ENCODE results near the gene PPP3R1.

Gene PPP3R1, protein sequence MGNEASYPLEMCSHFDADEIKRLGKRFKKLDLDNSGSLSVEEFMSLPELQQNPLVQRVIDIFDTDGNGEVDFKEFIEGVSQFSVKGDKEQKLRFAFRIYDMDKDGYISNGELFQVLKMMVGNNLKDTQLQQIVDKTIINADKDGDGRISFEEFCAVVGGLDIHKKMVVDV

DNA sequence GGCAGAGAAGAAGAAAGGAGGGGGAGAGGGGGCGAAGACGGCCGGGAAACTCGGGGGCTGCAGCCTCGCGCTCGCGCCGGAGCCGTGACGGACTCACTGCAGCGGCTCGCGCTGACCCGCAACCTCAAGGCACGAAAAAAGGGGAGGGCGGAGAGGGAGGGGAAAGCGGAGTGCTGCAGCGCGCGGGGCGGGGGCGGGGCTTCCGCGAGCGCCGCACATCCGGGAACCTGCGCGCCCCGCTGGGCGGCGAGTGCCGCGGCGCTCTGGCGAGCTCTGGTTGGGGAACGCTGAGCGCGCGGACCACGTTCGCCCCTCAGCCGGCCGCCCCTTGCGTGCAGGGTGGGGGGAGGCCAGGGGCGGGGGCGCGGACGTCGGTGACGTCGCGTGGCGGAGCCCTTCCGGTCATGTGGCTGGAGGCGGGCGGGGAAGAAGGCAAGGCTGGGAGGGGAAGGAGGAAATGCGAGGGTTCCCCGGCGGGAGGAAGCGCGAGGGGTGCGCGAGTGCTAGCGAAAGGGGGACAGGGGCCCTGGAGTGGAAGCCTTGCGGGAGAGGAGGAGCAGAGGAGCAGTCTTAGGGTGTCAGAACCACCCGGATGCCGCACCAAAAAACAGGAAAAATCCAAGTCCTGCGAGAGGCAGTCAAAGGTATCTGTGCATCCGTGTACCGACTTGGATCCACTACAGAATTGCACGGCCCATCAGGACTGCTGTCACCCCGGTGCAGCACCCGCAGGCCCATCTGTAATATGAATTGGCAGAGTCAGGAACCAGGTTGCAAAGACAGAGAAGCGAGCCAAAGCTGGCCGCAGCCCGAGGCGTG, at the start of gene PPP3R1:
Gene PPP3R1 (minus strand): TSS at position 133 of the 819 bp plus-strand sequence. CDS start 405 bp downstream, outside the sequence.
- Histone ChIP-seq H3K27me3 (ENCODE audit: insufficient read depth, low read depth) (no peaks in the 10 kb centered on the region), H3K79me2 (ENCODE audit: insufficient read depth, low read depth) (peaks cover 50% of the 10 kb centered on the region), H3K4me1 (ENCODE audit: low read depth, poor library complexity, severe bottlenecking) (peaks cover 55% of the 10 kb centered on the region), H3K27ac (peak within 1 kb of the TSS; percentile 91), H3K4me3 (IDR thresholded peaks at IDR 0.05; ENCODE audit: insufficient read depth, low read depth, low read length) (peak within 1 kb of the TSS; percentile 90), H2AFZ (ENCODE audit: low read depth) (peak within 1 kb of the TSS; percentile 73), H3K36me3 (ENCODE audit: insufficient read depth) (no peaks in the 10 kb centered on the region), H3K4me2 (peak within 1 kb of the TSS; percentile 86), H4K20me1 (ENCODE audit: insufficient read depth) (peaks cover 33% of the 10 kb centered on the region), H3K9ac (peak within 1 kb of the TSS; percentile 86)
- TF ChIP-seq, protein P1, sequence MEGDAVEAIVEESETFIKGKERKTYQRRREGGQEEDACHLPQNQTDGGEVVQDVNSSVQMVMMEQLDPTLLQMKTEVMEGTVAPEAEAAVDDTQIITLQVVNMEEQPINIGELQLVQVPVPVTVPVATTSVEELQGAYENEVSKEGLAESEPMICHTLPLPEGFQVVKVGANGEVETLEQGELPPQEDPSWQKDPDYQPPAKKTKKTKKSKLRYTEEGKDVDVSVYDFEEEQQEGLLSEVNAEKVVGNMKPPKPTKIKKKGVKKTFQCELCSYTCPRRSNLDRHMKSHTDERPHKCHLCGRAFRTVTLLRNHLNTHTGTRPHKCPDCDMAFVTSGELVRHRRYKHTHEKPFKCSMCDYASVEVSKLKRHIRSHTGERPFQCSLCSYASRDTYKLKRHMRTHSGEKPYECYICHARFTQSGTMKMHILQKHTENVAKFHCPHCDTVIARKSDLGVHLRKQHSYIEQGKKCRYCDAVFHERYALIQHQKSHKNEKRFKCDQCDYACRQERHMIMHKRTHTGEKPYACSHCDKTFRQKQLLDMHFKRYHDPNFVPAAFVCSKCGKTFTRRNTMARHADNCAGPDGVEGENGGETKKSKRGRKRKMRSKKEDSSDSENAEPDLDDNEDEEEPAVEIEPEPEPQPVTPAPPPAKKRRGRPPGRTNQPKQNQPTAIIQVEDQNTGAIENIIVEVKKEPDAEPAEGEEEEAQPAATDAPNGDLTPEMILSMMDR (conservative IDR thresholded peaks at IDR 0.05; ENCODE audit: low read depth, low read length): no peak

DNA sequence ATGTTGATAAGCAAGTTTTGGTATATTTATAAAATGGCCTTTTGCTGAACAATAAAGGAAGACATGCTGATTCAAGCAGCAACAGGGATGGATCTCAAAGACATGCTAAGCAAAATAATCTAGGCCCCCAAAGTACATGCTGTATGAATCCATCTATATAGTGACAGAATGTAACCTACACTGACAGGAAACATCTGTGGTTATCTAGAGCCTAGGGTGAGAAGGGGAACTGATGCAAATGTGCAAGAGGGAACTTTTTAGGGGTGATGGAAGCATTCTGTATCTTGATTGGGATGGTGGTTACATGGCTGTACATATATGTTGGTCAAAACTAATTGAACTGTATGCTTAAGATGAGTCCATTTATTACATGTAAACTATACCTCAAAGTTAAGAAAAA, 43.2 kb upstream of the PPP3R1 start:
- Histone ChIP-seq H3K4me2 (no peak overlapping the region), H3K27ac (no peak overlapping the region), H3K4me1 (ENCODE audit: low read depth, poor library complexity, severe bottlenecking) (peaks cover 28% of the 10 kb centered on the region), H3K36me3 (ENCODE audit: insufficient read depth) (no peaks in the 10 kb centered on the region), H3K27me3 (ENCODE audit: insufficient read depth, low read depth) (no peaks in the 10 kb centered on the region), H3K9ac (no peak overlapping the region), H2AFZ (ENCODE audit: low read depth) (no peak overlapping the region), H4K20me1 (ENCODE audit: insufficient read depth) (no peaks in the 10 kb centered on the region), H3K79me2 (ENCODE audit: insufficient read depth, low read depth) (no peaks in the 10 kb centered on the region), H3K4me3 (IDR thresholded peaks at IDR 0.05; ENCODE audit: insufficient read depth, low read depth, low read length) (no peak overlapping the region)
- TF ChIP-seq, protein P1 (conservative IDR thresholded peaks at IDR 0.05; ENCODE audit: low read depth, low read length): no peak

DNA sequence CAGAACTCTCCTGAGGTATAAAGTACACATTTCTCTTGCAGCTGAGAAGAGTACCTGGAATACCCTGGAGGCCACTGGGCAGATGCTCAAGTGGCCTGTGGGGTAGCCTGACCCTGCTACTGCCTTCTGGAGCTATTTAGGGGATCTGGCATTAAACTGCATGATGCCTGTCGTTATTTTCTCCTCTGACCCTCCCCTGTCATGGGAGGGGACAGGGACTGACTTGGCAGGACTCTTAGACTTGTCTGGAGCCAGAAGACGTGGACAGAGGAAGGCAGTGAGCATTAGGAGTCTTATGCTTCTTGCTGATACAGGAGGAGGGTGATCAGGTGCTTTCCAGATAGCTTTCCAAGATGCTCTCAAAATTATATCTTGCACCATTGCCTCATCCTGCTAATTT, 42.6 kb upstream of the PPP3R1 start:
- Histone ChIP-seq H3K4me2 (no peak overlapping the region), H3K27me3 (ENCODE audit: insufficient read depth, low read depth) (no peaks in the 10 kb centered on the region), H2AFZ (ENCODE audit: low read depth) (no peak overlapping the region), H3K79me2 (ENCODE audit: insufficient read depth, low read depth) (no peaks in the 10 kb centered on the region), H4K20me1 (ENCODE audit: insufficient read depth) (no peaks in the 10 kb centered on the region), H3K27ac (no peak overlapping the region), H3K4me3 (IDR thresholded peaks at IDR 0.05; ENCODE audit: insufficient read depth, low read depth, low read length) (no peak overlapping the region), H3K9ac (no peak overlapping the region), H3K4me1 (ENCODE audit: low read depth, poor library complexity, severe bottlenecking) (peaks cover 34% of the 10 kb centered on the region), H3K36me3 (ENCODE audit: insufficient read depth) (no peaks in the 10 kb centered on the region)
- TF ChIP-seq, protein P1 (conservative IDR thresholded peaks at IDR 0.05; ENCODE audit: low read depth, low read length): no peak

DNA sequence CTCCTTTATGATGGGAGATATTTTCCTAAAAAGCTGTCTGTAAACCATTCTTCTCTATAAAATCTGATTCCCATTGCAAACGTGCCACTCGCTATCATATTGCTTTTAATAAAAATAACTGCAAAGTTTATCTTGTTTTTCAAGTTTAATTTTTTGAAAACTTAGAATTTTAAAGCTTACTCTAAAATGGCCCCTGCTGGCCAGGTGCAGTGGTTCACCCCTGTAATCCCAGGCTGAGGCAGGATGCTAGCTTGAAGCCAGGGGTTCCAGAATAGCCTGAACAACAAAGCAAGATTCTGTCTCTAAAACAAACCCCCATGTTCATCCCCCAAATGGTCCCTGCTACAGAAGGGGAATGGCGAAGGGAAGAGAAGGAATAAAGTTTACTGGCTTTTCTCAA, 41.9 kb upstream of the PPP3R1 start:
- Histone ChIP-seq H4K20me1 (ENCODE audit: insufficient read depth) (no peaks in the 10 kb centered on the region), H3K4me1 (ENCODE audit: low read depth, poor library complexity, severe bottlenecking) (peaks cover 41% of the 10 kb centered on the region), H3K27me3 (ENCODE audit: insufficient read depth, low read depth) (no peaks in the 10 kb centered on the region), H3K79me2 (ENCODE audit: insufficient read depth, low read depth) (no peaks in the 10 kb centered on the region), H3K4me2 (no peak overlapping the region), H3K9ac (no peak overlapping the region), H3K36me3 (ENCODE audit: insufficient read depth) (no peaks in the 10 kb centered on the region), H3K4me3 (IDR thresholded peaks at IDR 0.05; ENCODE audit: insufficient read depth, low read depth, low read length) (no peak overlapping the region), H2AFZ (ENCODE audit: low read depth) (no peak overlapping the region), H3K27ac (no peak overlapping the region)
- TF ChIP-seq, protein P1 (conservative IDR thresholded peaks at IDR 0.05; ENCODE audit: low read depth, low read length): no peak
